K562 (cell line): ENCODE results near the gene UPP1. TPM values are rescaled to one million over a fixed set of nuclear protein-coding genes. Genes with fewer than 3 reads are reported as not detected.

Source experiments
- BACH1 ChIP-seq: fragments of 200-800 bp; sonication (Bioruptor generic); IDR thresholded peaks from 2 replicates; pipeline ENCODE4 v1.6.1; 2016; ENCODE audit warnings: missing genetic modification characterization, missing compliant biosample characterization
- EP300 ChIP-seq: IDR thresholded peaks from 2 replicates; pipeline ENCODE4 v1.6.1; 2012; ENCODE audit warnings: low read length, improper control_type of control experiment
- MCM5 ChIP-seq: fragments of 450-650 bp; IDR thresholded peaks from 2 replicates; pipeline ENCODE4 v1.6.1; 2016; ENCODE audit warnings: low read depth
- PTBP1 ChIP-seq: fragments of 200-400 bp; formaldehyde crosslinking; IDR thresholded peaks from 2 replicates; pipeline ENCODE4 v1.6.1; 2017; ENCODE audit warnings: low read depth, low read length
- SRSF3 ChIP-seq: fragments of 200-400 bp; formaldehyde crosslinking; IDR thresholded peaks from 2 replicates; pipeline ENCODE4 v1.6.1; 2016; ENCODE audit warnings: mild to moderate bottlenecking, low read length, moderate library complexity; ENCODE audit not compliant: insufficient read depth
- polyA plus RNA-seq, 8 experiments: library from polyadenylated mRNA; depleted of rRNA in 4 of 8; stranded (reverse) in 5 of 8; unstranded in 3 of 8; fragments of >200 nt; fragmentation: Nextera tagmentation in 2 of 8; fragmentation: Illumina TruSeq in 1 of 8; extraction: Ambion mirVana in 2 of 8; extraction: Trizol in 1 of 8; gene quantifications; 2 replicates each; pipeline versions ENCODE4 v1.2.1 to v1.2.3, GENCODE V29; 2011 to 2014; ENCODE audit warnings: inconsistent platforms in 1 of 8, missing spikeins in 1 of 8
- total RNA-seq, 7 experiments: library from RNA; depleted of rRNA in 6 of 7; stranded (reverse); fragments of >200 nt in 6 of 7; fragmentation: Illumina TruSeq in 2 of 7; extraction: Trizol in 2 of 7; gene quantifications; 2 replicates each; pipeline versions ENCODE4 v1.2.1 to v1.2.3, GENCODE V29; 2011 to 2021; ENCODE audit warnings: low replicate concordance in 1 of 7
- TF ChIP-seq, protein P1 (sequence below): fragments of 450-650 bp; IDR thresholded peaks from 2 replicates; pipeline ENCODE4 v1.6.1; 2016; ENCODE audit warnings: low read depth
- TF ChIP-seq, protein P2 (sequence below): sonication (generic); formaldehyde crosslinking; IDR thresholded peaks from 2 replicates; pipeline ENCODE4 v1.8.0; 2022; ENCODE audit warnings: mild to moderate bottlenecking, missing genetic modification reagents, borderline replicate concordance
- TF ChIP-seq, protein P3 (sequence below), 2 experiments: fragments of 450-650 bp; formaldehyde crosslinking in 1 of 2; IDR thresholded peaks; 2 replicates each; pipeline versions ENCODE4 v1.4.0 to v1.6.1; 2014 to 2020; ENCODE audit warnings: mild to moderate bottlenecking in 2 of 2, borderline replicate concordance in 1 of 2, low read depth in 1 of 2

Gene UPP1
- total and polyA plus RNA-seq, 9 of the 15 experiments (the other 6 are each of a cell fraction or from before 2014, with no cell fraction given): 0.38 to 2.4 (median 0.61) TPM

GRCh38 chr7:48084727-48085432, 4.2 kb upstream of the UPP1 start (continued):
- TF ChIP-seq, protein P1, sequence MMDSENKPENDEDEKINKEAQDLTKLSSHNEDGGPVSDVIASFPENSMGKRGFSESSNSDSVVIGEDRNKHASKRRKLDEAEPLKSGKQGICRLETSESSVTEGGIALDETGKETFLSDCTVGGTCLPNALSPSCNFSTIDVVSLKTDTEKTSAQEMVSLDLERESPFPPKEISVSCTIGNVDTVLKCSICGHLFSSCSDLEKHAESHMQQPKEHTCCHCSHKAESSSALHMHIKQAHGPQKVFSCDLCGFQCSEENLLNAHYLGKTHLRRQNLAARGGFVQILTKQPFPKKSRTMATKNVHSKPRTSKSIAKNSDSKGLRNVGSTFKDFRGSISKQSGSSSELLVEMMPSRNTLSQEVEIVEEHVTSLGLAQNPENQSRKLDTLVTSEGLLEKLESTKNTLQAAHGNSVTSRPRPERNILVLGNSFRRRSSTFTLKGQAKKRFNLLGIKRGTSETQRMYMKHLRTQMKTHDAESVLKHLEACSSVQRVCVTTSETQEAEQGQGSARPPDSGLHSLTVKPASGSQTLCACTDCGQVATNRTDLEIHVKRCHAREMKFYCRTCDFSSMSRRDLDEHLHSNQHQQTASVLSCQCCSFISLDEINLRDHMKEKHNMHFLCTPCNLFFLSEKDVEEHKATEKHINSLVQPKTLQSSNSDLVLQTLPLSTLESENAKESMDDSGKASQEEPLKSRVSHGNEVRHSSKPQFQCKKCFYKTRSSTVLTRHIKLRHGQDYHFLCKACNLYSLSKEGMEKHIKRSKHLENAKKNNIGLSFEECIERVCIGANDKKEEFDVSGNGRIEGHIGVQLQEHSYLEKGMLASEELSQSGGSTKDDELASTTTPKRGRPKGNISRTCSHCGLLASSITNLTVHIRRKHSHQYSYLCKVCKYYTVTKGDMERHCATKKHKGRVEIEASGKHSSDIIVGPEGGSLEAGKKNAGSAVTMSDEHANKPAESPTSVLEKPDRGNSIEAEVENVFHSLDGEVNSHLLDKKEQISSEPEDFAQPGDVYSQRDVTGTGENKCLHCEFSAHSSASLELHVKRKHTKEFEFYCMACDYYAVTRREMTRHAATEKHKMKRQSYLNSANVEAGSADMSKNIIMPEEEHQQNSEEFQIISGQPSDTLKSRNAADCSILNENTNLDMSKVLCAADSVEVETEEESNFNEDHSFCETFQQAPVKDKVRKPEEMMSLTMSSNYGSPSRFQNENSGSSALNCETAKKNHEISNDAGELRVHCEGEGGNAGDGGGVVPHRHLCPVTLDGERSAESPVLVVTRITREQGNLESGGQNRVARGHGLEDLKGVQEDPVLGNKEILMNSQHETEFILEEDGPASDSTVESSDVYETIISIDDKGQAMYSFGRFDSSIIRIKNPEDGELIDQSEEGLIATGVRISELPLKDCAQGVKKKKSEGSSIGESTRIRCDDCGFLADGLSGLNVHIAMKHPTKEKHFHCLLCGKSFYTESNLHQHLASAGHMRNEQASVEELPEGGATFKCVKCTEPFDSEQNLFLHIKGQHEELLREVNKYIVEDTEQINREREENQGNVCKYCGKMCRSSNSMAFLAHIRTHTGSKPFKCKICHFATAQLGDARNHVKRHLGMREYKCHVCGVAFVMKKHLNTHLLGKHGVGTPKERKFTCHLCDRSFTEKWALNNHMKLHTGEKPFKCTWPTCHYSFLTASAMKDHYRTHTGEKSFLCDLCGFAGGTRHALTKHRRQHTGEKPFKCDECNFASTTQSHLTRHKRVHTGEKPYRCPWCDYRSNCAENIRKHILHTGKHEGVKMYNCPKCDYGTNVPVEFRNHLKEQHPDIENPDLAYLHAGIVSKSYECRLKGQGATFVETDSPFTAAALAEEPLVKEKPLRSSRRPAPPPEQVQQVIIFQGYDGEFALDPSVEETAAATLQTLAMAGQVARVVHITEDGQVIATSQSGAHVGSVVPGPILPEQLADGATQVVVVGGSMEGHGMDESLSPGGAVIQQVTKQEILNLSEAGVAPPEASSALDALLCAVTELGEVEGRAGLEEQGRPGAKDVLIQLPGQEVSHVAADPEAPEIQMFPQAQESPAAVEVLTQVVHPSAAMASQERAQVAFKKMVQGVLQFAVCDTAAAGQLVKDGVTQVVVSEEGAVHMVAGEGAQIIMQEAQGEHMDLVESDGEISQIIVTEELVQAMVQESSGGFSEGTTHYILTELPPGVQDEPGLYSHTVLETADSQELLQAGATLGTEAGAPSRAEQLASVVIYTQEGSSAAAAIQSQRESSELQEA: no peak
- TF ChIP-seq MCM5: no peak
- TF ChIP-seq BACH1 (tag): peak; percentile 68; the same call in 1 of the 2 replicates
- TF ChIP-seq, protein P2, sequence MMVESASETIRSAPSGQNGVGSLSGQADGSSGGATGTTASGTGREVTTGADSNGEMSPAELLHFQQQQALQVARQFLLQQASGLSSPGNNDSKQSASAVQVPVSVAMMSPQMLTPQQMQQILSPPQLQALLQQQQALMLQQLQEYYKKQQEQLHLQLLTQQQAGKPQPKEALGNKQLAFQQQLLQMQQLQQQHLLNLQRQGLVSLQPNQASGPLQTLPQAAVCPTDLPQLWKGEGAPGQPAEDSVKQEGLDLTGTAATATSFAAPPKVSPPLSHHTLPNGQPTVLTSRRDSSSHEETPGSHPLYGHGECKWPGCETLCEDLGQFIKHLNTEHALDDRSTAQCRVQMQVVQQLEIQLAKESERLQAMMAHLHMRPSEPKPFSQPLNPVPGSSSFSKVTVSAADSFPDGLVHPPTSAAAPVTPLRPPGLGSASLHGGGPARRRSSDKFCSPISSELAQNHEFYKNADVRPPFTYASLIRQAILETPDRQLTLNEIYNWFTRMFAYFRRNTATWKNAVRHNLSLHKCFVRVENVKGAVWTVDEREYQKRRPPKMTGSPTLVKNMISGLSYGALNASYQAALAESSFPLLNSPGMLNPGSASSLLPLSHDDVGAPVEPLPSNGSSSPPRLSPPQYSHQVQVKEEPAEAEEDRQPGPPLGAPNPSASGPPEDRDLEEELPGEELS (CRISPR knock-in tag): no peak
- TF ChIP-seq SRSF3: no peak
- no peak for TF ChIP-seq PTBP1
- peak; percentile 73 for TF ChIP-seq EP300
- TF ChIP-seq, protein P3, sequence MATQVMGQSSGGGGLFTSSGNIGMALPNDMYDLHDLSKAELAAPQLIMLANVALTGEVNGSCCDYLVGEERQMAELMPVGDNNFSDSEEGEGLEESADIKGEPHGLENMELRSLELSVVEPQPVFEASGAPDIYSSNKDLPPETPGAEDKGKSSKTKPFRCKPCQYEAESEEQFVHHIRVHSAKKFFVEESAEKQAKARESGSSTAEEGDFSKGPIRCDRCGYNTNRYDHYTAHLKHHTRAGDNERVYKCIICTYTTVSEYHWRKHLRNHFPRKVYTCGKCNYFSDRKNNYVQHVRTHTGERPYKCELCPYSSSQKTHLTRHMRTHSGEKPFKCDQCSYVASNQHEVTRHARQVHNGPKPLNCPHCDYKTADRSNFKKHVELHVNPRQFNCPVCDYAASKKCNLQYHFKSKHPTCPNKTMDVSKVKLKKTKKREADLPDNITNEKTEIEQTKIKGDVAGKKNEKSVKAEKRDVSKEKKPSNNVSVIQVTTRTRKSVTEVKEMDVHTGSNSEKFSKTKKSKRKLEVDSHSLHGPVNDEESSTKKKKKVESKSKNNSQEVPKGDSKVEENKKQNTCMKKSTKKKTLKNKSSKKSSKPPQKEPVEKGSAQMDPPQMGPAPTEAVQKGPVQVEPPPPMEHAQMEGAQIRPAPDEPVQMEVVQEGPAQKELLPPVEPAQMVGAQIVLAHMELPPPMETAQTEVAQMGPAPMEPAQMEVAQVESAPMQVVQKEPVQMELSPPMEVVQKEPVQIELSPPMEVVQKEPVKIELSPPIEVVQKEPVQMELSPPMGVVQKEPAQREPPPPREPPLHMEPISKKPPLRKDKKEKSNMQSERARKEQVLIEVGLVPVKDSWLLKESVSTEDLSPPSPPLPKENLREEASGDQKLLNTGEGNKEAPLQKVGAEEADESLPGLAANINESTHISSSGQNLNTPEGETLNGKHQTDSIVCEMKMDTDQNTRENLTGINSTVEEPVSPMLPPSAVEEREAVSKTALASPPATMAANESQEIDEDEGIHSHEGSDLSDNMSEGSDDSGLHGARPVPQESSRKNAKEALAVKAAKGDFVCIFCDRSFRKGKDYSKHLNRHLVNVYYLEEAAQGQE (IDR thresholded peaks at IDR 0.05; ENCODE audit: borderline replicate concordance): no peak
- TF ChIP-seq, protein P3 (CRISPR knock-in tag; IDR thresholded peaks at IDR 0.05; ENCODE audit: low read depth): no peak
